ENCODE results near the gene CHD8.

DNA sequence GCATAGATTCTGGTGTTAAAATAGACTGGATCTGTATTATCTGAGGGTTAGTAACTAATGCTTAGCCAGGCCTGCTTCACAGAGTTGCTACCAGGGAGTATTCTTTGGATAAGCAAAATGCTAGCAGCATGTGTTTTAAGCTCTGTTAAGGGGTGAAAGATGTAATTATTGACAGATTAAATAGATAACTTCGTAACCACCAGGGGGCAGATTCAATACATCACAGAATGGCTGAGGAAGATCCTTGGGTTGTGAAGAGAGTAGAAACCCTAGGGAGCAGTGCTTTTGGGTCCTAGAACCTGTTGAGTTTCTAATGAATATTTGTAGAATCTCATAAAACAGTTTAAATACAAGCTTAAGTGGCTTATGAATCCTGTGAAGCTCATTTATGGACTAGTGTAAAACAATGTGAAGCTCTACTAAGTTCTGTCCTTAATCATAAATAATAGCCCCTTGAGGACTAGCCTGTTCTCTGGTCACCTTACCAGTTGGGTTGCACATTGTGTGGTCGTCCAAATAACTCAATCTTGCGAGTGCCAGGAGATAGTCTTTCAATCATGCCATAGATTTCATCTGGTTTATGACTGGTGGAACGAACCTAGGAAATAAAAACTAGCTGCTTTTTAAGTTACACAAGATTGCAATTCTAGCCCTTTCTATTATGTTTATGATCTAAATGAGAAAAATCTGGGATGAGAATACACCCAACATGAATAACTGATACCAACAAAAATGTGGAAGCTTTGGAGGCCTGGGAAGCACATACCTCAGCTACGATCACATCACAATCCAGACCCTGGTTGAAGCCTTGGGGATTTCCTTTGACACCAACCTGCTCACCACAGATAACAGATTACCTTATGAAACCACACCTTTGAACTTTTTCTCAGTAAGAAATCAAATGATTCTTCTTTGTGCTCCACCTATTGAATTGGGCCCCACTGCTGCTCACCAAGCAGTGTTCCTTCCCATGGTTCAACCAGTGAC, 42.9 kb upstream of the CHD8 start:
- TF ChIP-seq POLR2A (IDR thresholded peaks at IDR 0.05) (no peak), CTCF (IDR thresholded peaks at IDR 0.05) (peak in 4 of 6 experiments; percentile 47 to 67 (median 62))

Data from Peyer's patch (tissue), 4 donors.